ENCODE results near the gene PSMD10. TPM values are rescaled to one million over a fixed set of nuclear protein-coding genes. Genes with fewer than 3 reads are reported as not detected.

The PSMD10 gene
- total RNA-seq = 45.2 and 54.8 TPM in 2 replicates

GRCh38 chrX:108091264-108091877, at the start of gene PSMD10, which contains the start of gene ATG4A:
TSS of gene PSMD10 (minus strand) at chrX:108091542. CDS start at chrX:108091520, 22 bp downstream.
TSS of gene ATG4A (plus strand) at chrX:108091778. CDS start at chrX:108091827, 49 bp downstream.
- Mint-ChIP-seq H3K27me3 (no peaks in the 10 kb centered on the region), H3K9me3 (no peaks in the 10 kb centered on the region), H3K36me3 (ENCODE audit: low read depth) (peaks cover 8% of the 10 kb centered on the region), H3K4me1 (peaks cover 6% of the 10 kb centered on the region), H3K4me3 (no peak within 1 kb of the TSS), H3K27ac (no peak within 1 kb of the TSS)
- intact Hi-C loops (cut with micrococcal nuclease) = loop anchor here (1.0 to 5.0 kb wide), 2 partner anchors 973 to 1446 kb away; partner anchors contain the start of genes NXT2 and RBM41
- peak; percentile 96 for DNase-seq

GRCh38 chrX:108138814-108139702, 47.7 kb upstream of the PSMD10 start:
- no peaks in the 10 kb centered on the region for H3K9me3 Mint-ChIP-seq
- intact Hi-C loops (cut with micrococcal nuclease) = no loop called here
- H3K4me3 Mint-ChIP-seq = no peak overlapping the region
- peak; percentile 55 for DNase-seq
- peaks cover 14% of the 10 kb centered on the region for H3K36me3 Mint-ChIP-seq (ENCODE audit: low read depth)
- no peak overlapping the region for H3K27ac Mint-ChIP-seq
- no peaks in the 10 kb centered on the region for H3K4me1 Mint-ChIP-seq
- no peaks in the 10 kb centered on the region for H3K27me3 Mint-ChIP-seq

GRCh38 chrX:108134724-108135123, 43.4 kb upstream of the PSMD10 start:
- Mint-ChIP-seq H3K27ac (no peak overlapping the region), H3K27me3 (no peaks in the 10 kb centered on the region), H3K36me3 (ENCODE audit: low read depth) (peaks cover 22% of the 10 kb centered on the region), H3K9me3 (no peaks in the 10 kb centered on the region), H3K4me3 (no peak overlapping the region), H3K4me1 (no peaks in the 10 kb centered on the region)
- DNase-seq = no peak
- intact Hi-C loops (cut with micrococcal nuclease) = no loop called here

- H3K4me1 Mint-ChIP-seq = no peaks in the 10 kb centered on the region
- H3K36me3 Mint-ChIP-seq (ENCODE audit: low read depth) = peaks cover 19% of the 10 kb centered on the region
- no peaks in the 10 kb centered on the region for H3K27me3 Mint-ChIP-seq
- no peak overlapping the region for H3K27ac Mint-ChIP-seq
- intact Hi-C loops (cut with micrococcal nuclease) = no loop called here
- no peaks in the 10 kb centered on the region for H3K9me3 Mint-ChIP-seq
- no peak for DNase-seq
- no peak overlapping the region for H3K4me3 Mint-ChIP-seq
Observed at GRCh38 chrX:108132876-108133275, 41.5 kb upstream of the PSMD10 start.

DNA sequence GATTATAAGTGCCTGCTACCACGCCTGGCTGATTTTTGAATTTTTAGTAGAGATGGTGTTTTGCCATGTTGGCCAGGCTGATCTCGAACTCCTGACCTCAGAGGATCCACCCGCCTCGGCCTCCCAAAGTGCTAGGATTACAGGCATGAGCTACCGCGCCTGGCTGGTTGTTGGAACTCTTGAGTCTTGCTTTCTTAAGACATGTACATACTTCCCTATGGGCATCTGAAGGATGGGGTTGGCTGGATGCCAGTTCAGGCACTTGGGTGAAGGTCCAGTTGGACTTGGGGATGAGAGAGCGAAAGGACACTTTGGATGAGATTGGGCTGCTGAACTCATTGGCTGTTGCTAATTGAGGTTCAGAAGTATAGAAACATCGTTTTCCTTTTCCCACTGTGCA, 40.7 kb upstream of the PSMD10 start:
- Mint-ChIP-seq H3K9me3 (no peaks in the 10 kb centered on the region), H3K4me1 (no peaks in the 10 kb centered on the region), H3K27ac (no peak overlapping the region), H3K4me3 (no peak overlapping the region), H3K36me3 (ENCODE audit: low read depth) (peaks cover 18% of the 10 kb centered on the region), H3K27me3 (no peaks in the 10 kb centered on the region)
- DNase-seq = no peak
- intact Hi-C loops (cut with micrococcal nuclease) = no loop called here

- no peaks in the 10 kb centered on the region for H3K4me1 Mint-ChIP-seq
- no peaks in the 10 kb centered on the region for H3K27me3 Mint-ChIP-seq
- H3K36me3 Mint-ChIP-seq (ENCODE audit: low read depth) = peaks cover 18% of the 10 kb centered on the region
- DNase-seq = no peak
- H3K9me3 Mint-ChIP-seq = no peaks in the 10 kb centered on the region
- no peak overlapping the region for H3K4me3 Mint-ChIP-seq
- intact Hi-C loops (cut with micrococcal nuclease) = no loop called here
- no peak overlapping the region for H3K27ac Mint-ChIP-seq
Observed at GRCh38 chrX:108131471-108131870, 40.1 kb upstream of the PSMD10 start.

DNA sequence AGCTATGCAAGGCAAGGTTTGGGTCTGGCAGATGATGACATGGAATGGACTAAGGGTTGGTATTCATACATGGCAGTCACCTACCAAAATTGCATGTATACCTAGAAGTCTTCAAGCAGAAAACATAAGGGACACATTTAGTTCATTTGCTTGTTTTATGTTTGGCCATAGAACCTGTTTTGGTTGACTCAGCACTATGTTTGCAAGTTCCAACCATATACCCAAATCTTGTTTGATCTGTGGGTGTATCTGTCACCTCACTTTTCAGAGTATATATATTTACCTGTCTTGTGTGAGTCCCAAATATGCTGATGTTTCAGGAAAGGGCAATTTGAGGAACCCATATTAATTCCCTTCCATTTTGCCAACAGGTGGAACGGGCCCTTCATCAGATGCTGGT, 39.5 kb upstream of the PSMD10 start:
- Mint-ChIP-seq H3K4me1 (no peaks in the 10 kb centered on the region), H3K36me3 (ENCODE audit: low read depth) (peaks cover 18% of the 10 kb centered on the region), H3K27me3 (no peaks in the 10 kb centered on the region), H3K27ac (no peak overlapping the region), H3K4me3 (no peak overlapping the region), H3K9me3 (no peaks in the 10 kb centered on the region)
- DNase-seq = no peak
- intact Hi-C loops (cut with micrococcal nuclease) = no loop called here

DNA sequence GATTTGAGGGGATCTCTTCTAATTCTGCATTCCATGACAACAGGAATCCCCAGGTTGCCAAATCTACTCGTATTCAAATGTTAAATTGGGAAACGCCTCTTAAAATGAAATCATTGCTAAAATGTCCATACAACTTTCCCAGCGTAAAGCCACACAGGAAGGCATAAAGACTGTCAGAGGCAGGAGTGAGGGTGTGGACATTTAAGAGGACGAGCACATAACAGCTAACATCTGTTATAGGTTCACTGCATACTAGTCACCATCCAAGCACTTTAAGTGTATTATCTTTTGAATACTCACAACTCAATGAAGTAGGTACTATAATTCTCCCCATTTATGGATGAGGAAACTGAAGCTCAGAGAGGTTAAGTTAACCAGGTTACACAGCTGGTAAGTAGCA, 35.8 kb upstream of the PSMD10 start:
- Mint-ChIP-seq H3K27ac (no peak overlapping the region), H3K36me3 (ENCODE audit: low read depth) (peaks cover 12% of the 10 kb centered on the region), H3K4me3 (no peak overlapping the region), H3K27me3 (no peaks in the 10 kb centered on the region), H3K9me3 (no peaks in the 10 kb centered on the region), H3K4me1 (no peaks in the 10 kb centered on the region)
- intact Hi-C loops (cut with micrococcal nuclease) = no loop called here
- DNase-seq = no peak

GRCh38 chrX:108126661-108127060, 35.3 kb upstream of the PSMD10 start:
- H3K27me3 Mint-ChIP-seq = no peaks in the 10 kb centered on the region
- no peaks in the 10 kb centered on the region for H3K9me3 Mint-ChIP-seq
- H3K27ac Mint-ChIP-seq = no peak overlapping the region
- no peak overlapping the region for H3K4me3 Mint-ChIP-seq
- peaks cover 10% of the 10 kb centered on the region for H3K36me3 Mint-ChIP-seq (ENCODE audit: low read depth)
- no peak for DNase-seq
- intact Hi-C loops (cut with micrococcal nuclease) = no loop called here
- H3K4me1 Mint-ChIP-seq = no peaks in the 10 kb centered on the region

GRCh38 chrX:108123591-108124366, 32.4 kb upstream of the PSMD10 start:
- Mint-ChIP-seq H3K27ac (no peak overlapping the region), H3K27me3 (no peaks in the 10 kb centered on the region), H3K36me3 (ENCODE audit: low read depth) (peaks cover 1% of the 10 kb centered on the region), H3K9me3 (no peaks in the 10 kb centered on the region), H3K4me3 (no peak overlapping the region), H3K4me1 (peaks cover 2% of the 10 kb centered on the region)
- intact Hi-C loops (cut with micrococcal nuclease) = no loop called here
- DNase-seq = no peak

DNA sequence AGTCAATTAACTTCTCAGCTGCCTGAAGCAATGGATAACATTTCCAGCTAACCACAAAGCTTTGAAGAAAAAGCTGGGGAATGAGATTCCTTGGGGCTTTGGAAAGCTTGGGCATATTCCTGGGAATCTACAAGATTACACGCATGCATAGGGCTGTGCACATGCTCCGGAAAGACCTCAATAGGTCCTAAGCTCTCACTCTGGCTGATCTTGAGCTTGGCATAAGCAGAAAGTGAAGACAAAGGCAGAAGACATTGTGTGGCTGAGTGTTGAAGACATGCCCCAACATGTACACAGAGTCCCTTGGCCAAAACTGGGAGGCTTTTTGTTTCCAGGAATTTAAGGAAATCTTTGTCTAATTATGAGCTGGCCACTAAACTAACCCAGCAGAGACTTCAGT, 31.4 kb upstream of the PSMD10 start:
- intact Hi-C loops (cut with micrococcal nuclease) = no loop called here
- no peak overlapping the region for H3K27ac Mint-ChIP-seq

GRCh38 chrX:108121291-108121690, 29.9 kb upstream of the PSMD10 start:
- intact Hi-C loops (cut with micrococcal nuclease) = no loop called here
- DNase-seq = no peak
- no peaks in the 10 kb centered on the region for H3K27me3 Mint-ChIP-seq
- H3K4me1 Mint-ChIP-seq = peaks cover 2% of the 10 kb centered on the region
- no peaks in the 10 kb centered on the region for H3K9me3 Mint-ChIP-seq
- no peaks in the 10 kb centered on the region for H3K36me3 Mint-ChIP-seq (ENCODE audit: low read depth)
- H3K27ac Mint-ChIP-seq = no peak overlapping the region
- no peak overlapping the region for H3K4me3 Mint-ChIP-seq

More for the DNA sequence above, 31.4 kb upstream of the PSMD10 start:
- H3K4me1 Mint-ChIP-seq = peaks cover 2% of the 10 kb centered on the region
- H3K36me3 Mint-ChIP-seq (ENCODE audit: low read depth) = no peaks in the 10 kb centered on the region
- no peak overlapping the region for H3K4me3 Mint-ChIP-seq
- H3K9me3 Mint-ChIP-seq = no peaks in the 10 kb centered on the region
- DNase-seq = no peak
- H3K27me3 Mint-ChIP-seq = no peaks in the 10 kb centered on the region

GRCh38 chrX:108117988-108118387, 26.6 kb upstream of the PSMD10 start:
- DNase-seq = no peak
- intact Hi-C loops (cut with micrococcal nuclease) = no loop called here
- Mint-ChIP-seq H3K4me1 (peaks cover 2% of the 10 kb centered on the region), H3K27ac (no peak overlapping the region), H3K36me3 (ENCODE audit: low read depth) (no peaks in the 10 kb centered on the region), H3K27me3 (no peaks in the 10 kb centered on the region), H3K4me3 (no peak overlapping the region), H3K9me3 (no peaks in the 10 kb centered on the region)

DNA sequence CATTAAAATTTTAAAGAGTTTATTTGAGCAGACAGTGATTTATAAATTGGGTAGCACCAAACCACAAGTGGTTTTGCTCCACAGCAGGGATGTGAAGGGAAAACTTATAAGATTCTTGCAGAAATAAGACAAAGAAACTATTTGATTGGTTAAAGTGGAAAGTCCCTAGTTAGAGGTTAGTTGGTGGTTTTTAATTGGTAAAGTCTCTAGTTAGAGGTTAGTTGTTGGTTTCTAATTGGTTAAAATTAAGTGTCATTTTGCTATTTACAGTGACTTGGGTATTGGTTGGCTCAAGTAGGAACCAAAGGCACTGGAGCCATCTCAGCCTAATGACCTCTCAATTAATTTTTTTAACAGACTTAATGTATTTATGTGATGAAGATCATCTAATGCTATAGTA, 23.2 kb upstream of the PSMD10 start:
- Mint-ChIP-seq H3K36me3 (ENCODE audit: low read depth) (no peaks in the 10 kb centered on the region), H3K4me1 (no peaks in the 10 kb centered on the region), H3K27ac (no peak overlapping the region), H3K9me3 (no peaks in the 10 kb centered on the region), H3K27me3 (no peaks in the 10 kb centered on the region), H3K4me3 (no peak overlapping the region)
- DNase-seq = no peak
- intact Hi-C loops (cut with micrococcal nuclease) = no loop called here

All from activated CD4-positive, alpha-beta T cell treated with anti-CD3 and anti-CD28 coated beads, Interleukin-2, amount 10 ng/mL, durations not matched to agents 24 days and 14 days (primary cell).